ENCODE results near the gene ITGA8.

Gene ITGA8

GRCh38 chr10:15491856-15492642 lies 227.7 kb downstream of the ITGA8 start:
- Histone ChIP-seq H3K9me3 (ENCODE audit: control extremely low read depth in 1 of 5, control insufficient read depth in 4 of 5, insufficient read depth in 2 of 5, low read depth in 1 of 5, low read length in 4 of 5) (no peaks in the 10 kb centered on the region), H3K4me3 (ENCODE audit: control insufficient read depth in 1 of 7, extremely low read depth in 1 of 7, insufficient read depth in 4 of 7, low read depth in 2 of 7, low read length in 6 of 7) (no peak overlapping the region), H3K27ac (ENCODE audit: insufficient read depth in 1 of 2, low read depth in 1 of 2, low read length in 2 of 2, poor library complexity in 1 of 2, severe bottlenecking in 2 of 2) (no peak overlapping the region), H3K27me3 (replicated peaks in 2 of 5; ENCODE audit: control insufficient read depth in 4 of 5, insufficient read depth in 5 of 5, low read length in 4 of 5) (no peaks in the 10 kb centered on the region), H3K36me3 (ENCODE audit: control insufficient read depth in 4 of 4, insufficient read depth in 4 of 4, low read length in 3 of 4) (no peaks in the 10 kb centered on the region), H3K4me1 (ENCODE audit: control extremely low read depth in 1 of 4, control insufficient read depth in 4 of 4, insufficient read depth in 4 of 4, low read length in 3 of 4) (no peaks in the 10 kb centered on the region)
- ChIA-PET CTCF (no interaction called here), POLR2A (no interaction called here)
- WGBS (ENCODE audit: insufficient coverage) = 89% methylated on average over 5 of the region's 7 CpGs
- DNase-seq = no peak

- Histone ChIP-seq H3K27me3 (replicated peaks in 2 of 5; ENCODE audit: control insufficient read depth in 4 of 5, insufficient read depth in 5 of 5, low read length in 4 of 5) (no peaks in the 10 kb centered on the region), H3K36me3 (ENCODE audit: control insufficient read depth in 4 of 4, insufficient read depth in 4 of 4, low read length in 3 of 4) (no peaks in the 10 kb centered on the region), H3K27ac (ENCODE audit: insufficient read depth in 1 of 2, low read depth in 1 of 2, low read length in 2 of 2, poor library complexity in 1 of 2, severe bottlenecking in 2 of 2) (no peak overlapping the region), H3K9me3 (ENCODE audit: control extremely low read depth in 1 of 5, control insufficient read depth in 4 of 5, insufficient read depth in 2 of 5, low read depth in 1 of 5, low read length in 4 of 5) (no peaks in the 10 kb centered on the region), H3K4me1 (ENCODE audit: control extremely low read depth in 1 of 4, control insufficient read depth in 4 of 4, insufficient read depth in 4 of 4, low read length in 3 of 4) (no peaks in the 10 kb centered on the region), H3K4me3 (ENCODE audit: control insufficient read depth in 1 of 7, extremely low read depth in 1 of 7, insufficient read depth in 4 of 7, low read depth in 2 of 7, low read length in 6 of 7) (no peak overlapping the region)
- ChIA-PET POLR2A (no interaction called here), CTCF (no interaction called here)
- no peak for DNase-seq
- 100% methylated on average over 1 of the region's 3 CpGs for WGBS (ENCODE audit: insufficient coverage)
Measured at GRCh38 chr10:15489431-15489830, 230.3 kb downstream of the ITGA8 start.

GRCh38 chr10:15487376-15487775 lies 232.3 kb downstream of the ITGA8 start:
- no peaks in the 10 kb centered on the region for H3K4me1 ChIP-seq (ENCODE audit: control extremely low read depth in 1 of 4, control insufficient read depth in 4 of 4, insufficient read depth in 4 of 4, low read length in 3 of 4)
- no peak overlapping the region for H3K4me3 ChIP-seq (ENCODE audit: control insufficient read depth in 1 of 7, extremely low read depth in 1 of 7, insufficient read depth in 4 of 7, low read depth in 2 of 7, low read length in 6 of 7)
- H3K27me3 ChIP-seq (replicated peaks in 2 of 5; ENCODE audit: control insufficient read depth in 4 of 5, insufficient read depth in 5 of 5, low read length in 4 of 5) = no peaks in the 10 kb centered on the region
- POLR2A ChIA-PET = no interaction called here
- no peaks in the 10 kb centered on the region for H3K9me3 ChIP-seq (ENCODE audit: control extremely low read depth in 1 of 5, control insufficient read depth in 4 of 5, insufficient read depth in 2 of 5, low read depth in 1 of 5, low read length in 4 of 5)
- no peaks in the 10 kb centered on the region for H3K36me3 ChIP-seq (ENCODE audit: control insufficient read depth in 4 of 4, insufficient read depth in 4 of 4, low read length in 3 of 4)
- DNase-seq = no peak
- CTCF ChIA-PET = no interaction called here
- 50% methylated on average over 2 of the region's 4 CpGs for WGBS (ENCODE audit: insufficient coverage)
- no peak overlapping the region for H3K27ac ChIP-seq (ENCODE audit: insufficient read depth in 1 of 2, low read depth in 1 of 2, low read length in 2 of 2, poor library complexity in 1 of 2, severe bottlenecking in 2 of 2)

- DNase-seq = no peak
- 81% methylated on average over 3 of the region's 4 CpGs for WGBS (ENCODE audit: insufficient coverage)
- H3K36me3 ChIP-seq (ENCODE audit: control insufficient read depth in 4 of 4, insufficient read depth in 4 of 4, low read length in 3 of 4) = no peaks in the 10 kb centered on the region
- no peak overlapping the region for H3K4me3 ChIP-seq (ENCODE audit: control insufficient read depth in 1 of 7, extremely low read depth in 1 of 7, insufficient read depth in 4 of 7, low read depth in 2 of 7, low read length in 6 of 7)
- H3K9me3 ChIP-seq (ENCODE audit: control extremely low read depth in 1 of 5, control insufficient read depth in 4 of 5, insufficient read depth in 2 of 5, low read depth in 1 of 5, low read length in 4 of 5) = no peaks in the 10 kb centered on the region
- POLR2A ChIA-PET = no interaction called here
- H3K4me1 ChIP-seq (ENCODE audit: control extremely low read depth in 1 of 4, control insufficient read depth in 4 of 4, insufficient read depth in 4 of 4, low read length in 3 of 4) = no peaks in the 10 kb centered on the region
- no peaks in the 10 kb centered on the region for H3K27me3 ChIP-seq (replicated peaks in 2 of 5; ENCODE audit: control insufficient read depth in 4 of 5, insufficient read depth in 5 of 5, low read length in 4 of 5)
- no peak overlapping the region for H3K27ac ChIP-seq (ENCODE audit: insufficient read depth in 1 of 2, low read depth in 1 of 2, low read length in 2 of 2, poor library complexity in 1 of 2, severe bottlenecking in 2 of 2)
- CTCF ChIA-PET = no interaction called here
Measured at GRCh38 chr10:15486404-15486803, 233.3 kb downstream of the ITGA8 start.

GRCh38 chr10:15485684-15486316 lies 233.9 kb downstream of the ITGA8 start:
- H3K9me3 ChIP-seq (ENCODE audit: control extremely low read depth in 1 of 5, control insufficient read depth in 4 of 5, insufficient read depth in 2 of 5, low read depth in 1 of 5, low read length in 4 of 5) = no peaks in the 10 kb centered on the region
- no peaks in the 10 kb centered on the region for H3K36me3 ChIP-seq (ENCODE audit: control insufficient read depth in 4 of 4, insufficient read depth in 4 of 4, low read length in 3 of 4)
- ChIA-PET POLR2A (no interaction called here), CTCF (interaction anchor here (0.7 kb wide), 1 partner anchor 11 kb away, joined by 3 read pairs; no protein-coding TSS in a partner anchor)
- no peak overlapping the region for H3K27ac ChIP-seq (ENCODE audit: insufficient read depth in 1 of 2, low read depth in 1 of 2, low read length in 2 of 2, poor library complexity in 1 of 2, severe bottlenecking in 2 of 2)
- DNase-seq = no peak
- H3K4me1 ChIP-seq (ENCODE audit: control extremely low read depth in 1 of 4, control insufficient read depth in 4 of 4, insufficient read depth in 4 of 4, low read length in 3 of 4) = no peaks in the 10 kb centered on the region
- WGBS (ENCODE audit: insufficient coverage) = 89% methylated on average over 4 of the region's 5 CpGs
- no peak overlapping the region for H3K4me3 ChIP-seq (ENCODE audit: control insufficient read depth in 1 of 7, extremely low read depth in 1 of 7, insufficient read depth in 4 of 7, low read depth in 2 of 7, low read length in 6 of 7)
- no peaks in the 10 kb centered on the region for H3K27me3 ChIP-seq (replicated peaks in 2 of 5; ENCODE audit: control insufficient read depth in 4 of 5, insufficient read depth in 5 of 5, low read length in 4 of 5)

GRCh38 chr10:15485027-15485426 lies 234.7 kb downstream of the ITGA8 start:
- Histone ChIP-seq H3K9me3 (ENCODE audit: control extremely low read depth in 1 of 5, control insufficient read depth in 4 of 5, insufficient read depth in 2 of 5, low read depth in 1 of 5, low read length in 4 of 5) (no peaks in the 10 kb centered on the region), H3K36me3 (ENCODE audit: control insufficient read depth in 4 of 4, insufficient read depth in 4 of 4, low read length in 3 of 4) (no peaks in the 10 kb centered on the region), H3K4me3 (ENCODE audit: control insufficient read depth in 1 of 7, extremely low read depth in 1 of 7, insufficient read depth in 4 of 7, low read depth in 2 of 7, low read length in 6 of 7) (no peak overlapping the region), H3K27ac (ENCODE audit: insufficient read depth in 1 of 2, low read depth in 1 of 2, low read length in 2 of 2, poor library complexity in 1 of 2, severe bottlenecking in 2 of 2) (no peak overlapping the region), H3K27me3 (replicated peaks in 2 of 5; ENCODE audit: control insufficient read depth in 4 of 5, insufficient read depth in 5 of 5, low read length in 4 of 5) (no peaks in the 10 kb centered on the region), H3K4me1 (ENCODE audit: control extremely low read depth in 1 of 4, control insufficient read depth in 4 of 4, insufficient read depth in 4 of 4, low read length in 3 of 4) (no peaks in the 10 kb centered on the region)
- ChIA-PET CTCF (interaction anchor here (0.7 kb wide), 1 partner anchor 12 kb away, joined by 3 read pairs; no protein-coding TSS in a partner anchor), POLR2A (no interaction called here)
- DNase-seq = no peak
- WGBS (ENCODE audit: insufficient coverage) = no CpG with 5 or more reads among the region's 3 CpGs

GRCh38 chr10:15484128-15484527 lies 235.6 kb downstream of the ITGA8 start:
- WGBS (ENCODE audit: insufficient coverage) = 93% methylated on average over 2 of the region's 3 CpGs
- H3K4me3 ChIP-seq (ENCODE audit: control insufficient read depth in 1 of 7, extremely low read depth in 1 of 7, insufficient read depth in 4 of 7, low read depth in 2 of 7, low read length in 6 of 7) = no peak overlapping the region
- no peaks in the 10 kb centered on the region for H3K9me3 ChIP-seq (ENCODE audit: control extremely low read depth in 1 of 5, control insufficient read depth in 4 of 5, insufficient read depth in 2 of 5, low read depth in 1 of 5, low read length in 4 of 5)
- H3K27me3 ChIP-seq (replicated peaks in 2 of 5; ENCODE audit: control insufficient read depth in 4 of 5, insufficient read depth in 5 of 5, low read length in 4 of 5) = peaks cover 0 to 2% (median 0%) of the 10 kb centered on the region in 5 experiments
- no peaks in the 10 kb centered on the region for H3K4me1 ChIP-seq (ENCODE audit: control extremely low read depth in 1 of 4, control insufficient read depth in 4 of 4, insufficient read depth in 4 of 4, low read length in 3 of 4)
- H3K36me3 ChIP-seq (ENCODE audit: control insufficient read depth in 4 of 4, insufficient read depth in 4 of 4, low read length in 3 of 4) = no peaks in the 10 kb centered on the region
- no peak overlapping the region for H3K27ac ChIP-seq (ENCODE audit: insufficient read depth in 1 of 2, low read depth in 1 of 2, low read length in 2 of 2, poor library complexity in 1 of 2, severe bottlenecking in 2 of 2)
- no peak for DNase-seq
- ChIA-PET POLR2A (no interaction called here), CTCF (interaction anchor here (0.7 kb wide), 1 partner anchor 9 kb away, joined by 3 read pairs; no protein-coding TSS in a partner anchor)

Data from common myeloid progenitor, CD34-positive (primary cell).